Measurements from ENCODE around the gene ANKS3.

ANKS3 gene

GRCh38 chr16:4736546-4736945 lies 2.5 kb upstream of the ANKS3 start:
- TF ChIP-seq MYC (IDR thresholded peaks at IDR 0.05; ENCODE audit: low read depth, low read length): no peak
- TF ChIP-seq MAX (IDR thresholded peaks at IDR 0.05; ENCODE audit: low read depth, low read length): no peak
- no peak for TF ChIP-seq POLR2A (IDR thresholded peaks at IDR 0.05; ENCODE audit: extremely low read depth, insufficient read length)
- TF ChIP-seq CTCF (IDR thresholded peaks at IDR 0.05; ENCODE audit: low read depth, low read length): no peak
- no peak overlapping the region for H3K4me3 ChIP-seq (ENCODE audit: low read depth, low read length)
- DNase-seq (ENCODE audit: low read depth): no peak

GRCh38 chr16:4734730-4735535 lies 862 bp upstream of the ANKS3 start:
- H3K4me3 ChIP-seq (ENCODE audit: low read depth, low read length): peak overlapping the region; percentile 77
- DNase-seq (ENCODE audit: low read depth): peak; percentile 87
- no peak for TF ChIP-seq CTCF (IDR thresholded peaks at IDR 0.05; ENCODE audit: low read depth, low read length)
- peak; percentile 71 for TF ChIP-seq MAX (IDR thresholded peaks at IDR 0.05; ENCODE audit: low read depth, low read length)
- TF ChIP-seq MYC (IDR thresholded peaks at IDR 0.05; ENCODE audit: low read depth, low read length): peak; percentile 68
- peak; percentile 48 for TF ChIP-seq POLR2A (IDR thresholded peaks at IDR 0.05; ENCODE audit: extremely low read depth, insufficient read length)

GRCh38 chr16:4733747-4734062 lies 366 bp downstream of the ANKS3 start:
- DNase-seq (ENCODE audit: low read depth): no peak
- H3K4me3 ChIP-seq (ENCODE audit: low read depth, low read length): peak overlapping the region; percentile 77
- TF ChIP-seq MAX (IDR thresholded peaks at IDR 0.05; ENCODE audit: low read depth, low read length): no peak
- no peak for TF ChIP-seq POLR2A (IDR thresholded peaks at IDR 0.05; ENCODE audit: extremely low read depth, insufficient read length)
- TF ChIP-seq CTCF (IDR thresholded peaks at IDR 0.05; ENCODE audit: low read depth, low read length): no peak
- TF ChIP-seq MYC (IDR thresholded peaks at IDR 0.05; ENCODE audit: low read depth, low read length): no peak

GRCh38 chr16:4733211-4733742 lies 794 bp downstream of the ANKS3 start:
- TF ChIP-seq CTCF (IDR thresholded peaks at IDR 0.05; ENCODE audit: low read depth, low read length) (no peak), POLR2A (IDR thresholded peaks at IDR 0.05; ENCODE audit: extremely low read depth, insufficient read length) (no peak), MAX (IDR thresholded peaks at IDR 0.05; ENCODE audit: low read depth, low read length) (no peak), MYC (IDR thresholded peaks at IDR 0.05; ENCODE audit: low read depth, low read length) (no peak)
- DNase-seq (ENCODE audit: low read depth): no peak
- H3K4me3 ChIP-seq (ENCODE audit: low read depth, low read length): peak overlapping the region; percentile 77

- DNase-seq (ENCODE audit: low read depth): no peak
- TF ChIP-seq POLR2A (IDR thresholded peaks at IDR 0.05; ENCODE audit: extremely low read depth, insufficient read length) (no peak), MYC (IDR thresholded peaks at IDR 0.05; ENCODE audit: low read depth, low read length) (no peak), CTCF (IDR thresholded peaks at IDR 0.05; ENCODE audit: low read depth, low read length) (no peak), MAX (IDR thresholded peaks at IDR 0.05; ENCODE audit: low read depth, low read length) (no peak)
- no peak overlapping the region for H3K4me3 ChIP-seq (ENCODE audit: low read depth, low read length)
Measured at GRCh38 chr16:4729876-4730275, 4.2 kb downstream of the ANKS3 start.

Measured in NB4 (cell line).